Transverse colon (tissue), 4 donors: Measurements from ENCODE around the gene TSPAN9. TPM values are rescaled to one million over a fixed set of nuclear protein-coding genes. Genes with fewer than 3 reads are reported as not detected.

ENCODE experiments used
- DNase-seq: peaks from one replicate; pipeline ENCODE4 v3.0.0-alpha.2; 2019
- H3K27ac ChIP-seq, 4 donors: fragments of 200-600 bp; sonication (generic); 2 replicates each; pipeline ENCODE4 v1.5.1; 2016 to 2018; ENCODE audit warnings: inconsistent platforms in 4 of 4
- H3K27me3 ChIP-seq: fragments of 200-600 bp; sonication (generic); 2 replicates; pipeline ENCODE4 v1.5.1; 2017; ENCODE audit warnings: inconsistent platforms
- H3K36me3 ChIP-seq, 4 donors: fragments of 200-600 bp; sonication (generic); 2 replicates each; pipeline ENCODE4 v1.5.1; 2017 to 2019; ENCODE audit warnings: inconsistent platforms in 4 of 4
- H3K4me1 ChIP-seq, 4 donors: fragments of 200-600 bp; sonication (generic); 2 replicates each; pipeline ENCODE4 v1.5.1; 2017 to 2020; ENCODE audit warnings: inconsistent platforms in 4 of 4
- H3K4me3 ChIP-seq, 4 donors: fragments of 200-600 bp; sonication (generic); 1 replicate in 1 of 4; 2 replicates in 3 of 4; pipeline versions ENCODE4 v1.5.1 to v1.6.1; 2017 to 2019; ENCODE audit warnings: inconsistent platforms in 4 of 4
- H3K9me3 ChIP-seq, 2 donors: fragments of 200-600 bp; sonication (generic); 2 replicates each; pipeline ENCODE4 v1.5.1; 2017 to 2019; ENCODE audit warnings: inconsistent platforms in 2 of 2
- CTCF ChIP-seq, 5 experiments: fragments of 200-600 bp in 3 of 5; fragments of 450-650 bp in 2 of 5; sonication (generic) in 3 of 5; IDR thresholded peaks; 1 replicate in 2 of 5; 2 replicates in 3 of 5; pipeline ENCODE4 v1.5.1; 2016 to 2017; ENCODE audit warnings: antibody characterized with exemption in 5 of 5, inconsistent platforms in 3 of 5, mild to moderate bottlenecking in 2 of 5, moderate library complexity in 1 of 5
- EP300 ChIP-seq: sonication (generic); formaldehyde crosslinking; IDR thresholded peaks from one replicate; pipeline ENCODE4 v1.6.1; 2017; ENCODE audit warnings: antibody characterized with exemption, low read depth
- POLR2A ChIP-seq: fragments of 450-650 bp; IDR thresholded peaks from one replicate; pipeline ENCODE4 v1.6.1; 2016; ENCODE audit warnings: antibody characterized with exemption, mild to moderate bottlenecking, moderate library complexity
- POLR2AphosphoS5 ChIP-seq, 3 donors: sonication (generic); formaldehyde crosslinking; IDR thresholded peaks; one replicate each; pipeline ENCODE4 v1.6.1; 2016; ENCODE audit warnings: antibody characterized with exemption in 3 of 3
- WGBS, 2 donors: methylation state at CpG; one replicate each; pipeline ENCODE4 v1.1.5; 2018; ENCODE audit warnings: low coverage in 1 of 2; 5-methylcytosine and 5-hydroxymethylcytosine counted together
- in situ Hi-C, 4 donors: fragments of 200-750 bp; cut with MboI; loops; one replicate each; pipeline versions ENCODE4 v1.15.0 to v1.15.1; 2017; ENCODE audit warnings: low sequenced_read_pairs in 3 of 4, low pct_ligation_motif_present in 1 of 4, low pct_unique_long_range_greater_than_20kb in 1 of 4
- intact Hi-C: fragments of 100-400 bp; cut with DNase I; formaldehyde crosslinking; loops from one replicate; pipeline ENCODE4 v1.15.1; 2023; ENCODE audit warnings: low total_unique reads
- total RNA-seq, 4 donors: library from RNA; depleted of rRNA; stranded (reverse); fragments of >200 nt; gene quantifications; one replicate each; pipeline ENCODE4 v1.1.0, GENCODE V29; 2016

TSPAN9 gene
- total RNA-seq, 4 donors from 2014 or later, result 4.2 to 9.3 (median 6.1) TPM

DNA sequence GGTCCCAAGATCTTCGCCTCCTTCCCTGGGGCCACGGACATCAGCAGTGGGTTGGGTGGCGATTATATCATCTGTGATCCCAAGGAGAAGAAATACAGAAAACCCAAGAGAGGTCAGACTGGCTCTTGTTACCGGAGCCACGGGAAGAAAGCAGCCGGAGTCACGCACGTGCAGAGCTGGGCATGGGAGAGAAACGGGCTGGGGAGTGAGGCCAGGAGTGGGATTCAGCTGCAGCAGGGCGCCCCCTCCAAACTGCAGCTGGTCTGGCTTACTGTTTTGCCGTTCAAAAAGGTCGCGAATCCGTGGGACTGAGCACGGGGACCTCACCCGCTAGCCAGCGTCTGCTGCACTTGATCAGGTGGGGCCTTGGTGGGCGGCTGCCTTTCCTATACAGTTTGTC lies 207.2 kb downstream of the TSPAN9 start:
- Histone ChIP-seq H3K4me3 (no peak overlapping the region), H3K27ac (no peak overlapping the region), H3K4me1 (no peaks in the 10 kb centered on the region), H3K9me3 (no peaks in the 10 kb centered on the region), H3K36me3 (no peaks in the 10 kb centered on the region), H3K27me3 (no peaks in the 10 kb centered on the region)
- WGBS, 2 donors, result 86 to 90% methylated on average over 2 to 18 of the region's 18 CpGs
- no peak for TF ChIP-seq POLR2AphosphoS5 (IDR thresholded peaks at IDR 0.05)
- TF ChIP-seq POLR2A, result no peak
- TF ChIP-seq EP300, result no peak
- TF ChIP-seq CTCF (IDR thresholded peaks at IDR 0.05), result no peak
- DNase-seq, result no peak
- intact Hi-C loops, result no loop called here
- in situ Hi-C loops, result loop anchor here in 1 of 4 donors (25.0 kb wide), 1 partner anchor 503 kb away; no protein-coding TSS in a partner anchor

DNA sequence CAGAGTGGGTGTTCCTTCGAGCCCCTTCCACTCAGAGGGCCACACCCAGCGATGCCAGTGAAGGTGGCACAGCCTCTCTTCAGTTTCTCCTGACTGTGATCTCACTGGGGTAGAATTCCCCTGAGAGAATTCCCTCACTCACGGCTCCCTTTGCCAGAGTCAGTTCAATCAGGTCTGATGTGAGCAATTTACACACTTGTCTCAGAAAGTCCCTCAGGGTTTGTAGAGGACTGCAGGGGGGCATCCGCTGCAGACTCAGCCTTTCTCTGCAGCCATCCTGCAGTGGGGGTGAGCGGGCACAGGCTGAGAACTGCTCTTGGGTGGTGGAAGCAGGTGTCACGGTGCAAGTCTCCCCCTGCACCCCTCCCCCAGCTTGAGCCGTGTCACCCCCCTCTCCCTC lies 208.4 kb downstream of the TSPAN9 start:
- WGBS, 2 donors, result 71% methylated on average over 7 of the region's 7 CpGs; no CpG with 5 or more reads in 1 of the 2 donors
- no peak for DNase-seq
- H3K36me3 ChIP-seq, result no peaks in the 10 kb centered on the region
- H3K4me3 ChIP-seq, result no peak overlapping the region
- no peaks in the 10 kb centered on the region for H3K9me3 ChIP-seq
- no peak overlapping the region for H3K27ac ChIP-seq
- H3K27me3 ChIP-seq, result no peaks in the 10 kb centered on the region
- no peaks in the 10 kb centered on the region for H3K4me1 ChIP-seq
- TF ChIP-seq POLR2A (no peak), EP300 (no peak), POLR2AphosphoS5 (IDR thresholded peaks at IDR 0.05) (no peak), CTCF (IDR thresholded peaks at IDR 0.05) (no peak)
- intact Hi-C loops (no loop called here), in situ Hi-C loops (loop anchor here in 1 of 4 donors (25.0 kb wide), 1 partner anchor 502 kb away; no protein-coding TSS in a partner anchor)

DNA sequence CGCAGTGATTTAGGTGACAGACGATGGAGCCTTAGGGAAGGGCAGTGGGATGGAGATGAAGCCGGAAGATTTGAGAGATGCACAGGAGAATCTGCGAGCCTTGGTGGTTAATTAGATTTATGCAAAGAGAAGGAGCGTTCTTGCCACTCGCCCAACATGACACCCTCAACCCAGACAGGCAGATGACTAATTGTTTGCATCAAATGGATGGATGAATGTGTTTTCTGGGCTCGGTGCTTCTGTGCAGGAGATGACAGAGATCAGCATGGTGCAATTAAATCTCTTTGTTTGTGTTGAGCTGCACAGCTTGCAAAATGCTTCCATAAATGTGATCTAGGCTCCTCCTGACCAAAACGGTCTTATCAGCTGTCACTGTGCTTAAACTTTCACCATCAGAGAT lies 211.5 kb downstream of the TSPAN9 start:
- intact Hi-C loops, result no loop called here
- no peaks in the 10 kb centered on the region for H3K36me3 ChIP-seq
- 72 to 97% methylated on average over 5 to 8 of the region's 8 CpGs for WGBS, 2 donors
- no peaks in the 10 kb centered on the region for H3K4me1 ChIP-seq
- H3K9me3 ChIP-seq, result no peaks in the 10 kb centered on the region
- no peak for DNase-seq
- H3K4me3 ChIP-seq, result no peak overlapping the region
- in situ Hi-C loops, result loop anchor here in 1 of 4 donors (25.0 kb wide), 1 partner anchor 499 kb away; no protein-coding TSS in a partner anchor
- no peak overlapping the region for H3K27ac ChIP-seq
- TF ChIP-seq POLR2AphosphoS5 (IDR thresholded peaks at IDR 0.05) (no peak), EP300 (no peak), CTCF (IDR thresholded peaks at IDR 0.05) (no peak), POLR2A (no peak)
- no peaks in the 10 kb centered on the region for H3K27me3 ChIP-seq

GRCh38 chr12:3289702-3290101 lies 212.5 kb downstream of the TSPAN9 start:
- no peaks in the 10 kb centered on the region for H3K9me3 ChIP-seq
- in situ Hi-C loops (loop anchor here (10.0 to 25.0 kb wide), 3 partner anchors 498 to 515 kb away; no protein-coding TSS in a partner anchor), intact Hi-C loops (no loop called here)
- no peak overlapping the region for H3K4me3 ChIP-seq
- no peak for DNase-seq
- no peaks in the 10 kb centered on the region for H3K36me3 ChIP-seq
- no peak for TF ChIP-seq POLR2AphosphoS5 (IDR thresholded peaks at IDR 0.05)
- TF ChIP-seq CTCF (IDR thresholded peaks at IDR 0.05), result no peak
- no peak for TF ChIP-seq POLR2A
- no peak for TF ChIP-seq EP300
- H3K4me1 ChIP-seq, result no peaks in the 10 kb centered on the region
- H3K27me3 ChIP-seq, result no peaks in the 10 kb centered on the region
- H3K27ac ChIP-seq, result no peak overlapping the region
- 74% methylated on average over 9 of the region's 9 CpGs; no CpG with 5 or more reads in 1 of the 2 donors for WGBS, 2 donors
